ENCODE results near the gene TRIM24.
"Not testable (repeated sequence)": the region's sequence is repeated elsewhere in the genome, so short reads cannot be mapped to it uniquely, and the experiment has no call there.

TRIM24 gene

DNA sequence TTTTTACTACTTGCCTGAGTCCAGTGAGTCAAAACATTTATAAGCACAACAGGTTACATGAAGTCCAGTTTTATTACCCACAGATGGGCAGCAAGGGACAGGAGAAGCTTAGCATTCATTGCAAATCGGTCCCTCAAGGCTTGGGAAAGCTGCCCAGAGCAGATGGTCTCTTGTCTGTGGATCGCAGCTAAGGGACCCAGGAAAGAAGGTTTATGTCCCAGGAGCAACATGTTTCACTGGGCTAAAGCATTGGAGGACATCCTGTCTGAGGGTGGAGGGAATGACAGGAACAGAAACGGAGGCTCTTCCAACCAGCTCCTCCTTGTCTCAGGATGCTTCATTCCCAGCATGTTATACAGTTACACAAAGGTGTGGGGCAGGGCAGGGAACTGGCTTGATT, 39.3 kb downstream of the TRIM24 start:
- no peak for DNase-seq

DNA sequence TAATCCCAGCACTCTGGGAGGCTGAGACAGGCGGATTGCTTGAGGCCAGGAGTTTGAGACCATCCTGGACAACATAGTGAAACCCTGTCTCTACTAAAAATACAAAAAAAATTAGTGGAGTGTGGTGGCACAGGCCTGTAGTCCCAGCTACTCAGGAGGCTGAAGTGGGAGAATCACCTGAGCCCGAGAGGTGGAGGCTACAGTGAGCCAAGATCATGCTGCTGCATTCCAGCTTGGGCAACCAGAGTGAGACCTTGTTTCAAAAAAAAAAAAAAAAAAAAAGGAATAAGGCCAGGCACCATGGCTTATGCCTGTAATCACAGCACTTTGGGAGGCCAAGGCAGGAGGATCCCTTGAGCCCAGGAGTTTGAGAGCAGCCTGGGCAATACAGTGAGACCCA, 40.2 kb downstream of the TRIM24 start:
- DNase-seq, result not testable (repeated sequence)

DNA sequence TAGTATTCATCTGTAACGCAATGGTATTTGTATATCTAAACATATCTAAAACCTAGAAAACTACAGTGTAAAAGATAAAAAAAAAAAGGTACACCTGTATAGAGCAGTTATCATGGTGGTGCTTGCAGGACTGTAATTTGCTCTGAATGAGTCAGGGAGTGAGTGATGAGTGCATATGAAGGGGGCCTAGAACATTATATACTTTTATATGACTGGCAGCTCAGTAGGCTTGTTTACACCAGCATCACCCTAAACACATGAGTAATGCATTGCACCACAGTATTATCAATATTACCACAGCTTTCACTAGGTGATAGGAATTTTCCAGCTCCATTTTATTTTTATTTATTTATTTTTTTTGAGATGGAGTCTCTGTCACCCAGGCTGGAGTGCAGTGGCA, 40.8 kb downstream of the TRIM24 start:
- DNase-seq, result no peak

DNA sequence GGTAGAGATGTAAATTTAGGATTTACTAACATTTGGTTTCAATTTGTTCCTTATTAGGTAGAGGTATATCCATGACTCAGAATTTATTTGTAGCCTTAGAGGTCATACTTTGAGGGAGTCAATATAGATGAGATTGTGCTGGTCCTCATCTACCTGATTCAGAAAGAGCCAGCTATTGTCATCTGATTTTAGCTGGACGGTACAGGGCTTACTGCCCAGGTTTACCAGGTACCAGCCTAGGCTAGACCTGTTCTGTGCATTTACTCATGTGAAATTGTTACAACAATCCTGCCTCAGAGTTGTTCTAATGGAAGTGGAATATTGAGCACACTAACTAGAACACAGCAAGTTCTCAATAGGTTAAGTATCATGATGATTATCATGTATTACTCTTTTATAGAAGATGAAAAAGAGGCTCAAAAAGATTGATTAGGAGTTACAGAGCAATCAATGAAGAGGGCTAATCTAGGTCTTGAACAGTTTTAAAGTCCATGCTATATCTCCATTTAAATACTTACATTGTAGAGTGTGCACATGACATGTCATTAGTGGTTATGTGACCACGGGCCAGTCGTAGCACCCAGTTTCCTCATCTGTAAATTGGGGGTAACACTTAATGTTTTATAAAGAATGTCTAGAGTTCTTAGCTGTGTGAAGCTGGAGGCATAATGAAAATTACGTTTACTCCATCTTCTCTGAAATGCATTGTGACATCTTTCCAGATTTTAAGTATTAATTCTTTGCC, 42.1 kb downstream of the TRIM24 start:
- no peak for DNase-seq

DNA sequence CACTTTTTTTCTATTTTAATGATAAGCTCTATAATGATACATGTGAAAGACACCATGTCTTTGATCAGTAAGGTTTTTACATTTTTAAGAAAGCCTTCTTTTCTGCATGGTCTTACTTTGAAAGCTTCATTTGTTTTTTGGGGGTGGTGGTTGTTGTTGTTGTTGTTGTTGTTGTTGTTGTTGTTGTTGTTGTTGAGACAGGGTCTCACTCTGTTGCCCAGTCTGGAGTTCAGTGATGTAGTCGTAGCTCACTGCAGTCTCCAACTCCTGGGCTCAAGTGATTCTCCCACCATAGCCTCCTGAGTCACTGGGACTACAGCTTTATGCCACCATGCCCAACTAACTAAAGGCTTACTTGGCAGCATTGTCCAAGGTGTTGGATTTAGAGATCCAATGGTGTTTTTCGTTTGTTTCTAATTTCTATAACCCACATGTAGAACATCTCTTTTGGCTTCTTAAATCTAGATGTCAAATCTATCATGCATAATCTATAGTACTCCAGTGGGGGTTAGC, 45.4 kb downstream of the TRIM24 start:
- no peak for DNase-seq

DNA sequence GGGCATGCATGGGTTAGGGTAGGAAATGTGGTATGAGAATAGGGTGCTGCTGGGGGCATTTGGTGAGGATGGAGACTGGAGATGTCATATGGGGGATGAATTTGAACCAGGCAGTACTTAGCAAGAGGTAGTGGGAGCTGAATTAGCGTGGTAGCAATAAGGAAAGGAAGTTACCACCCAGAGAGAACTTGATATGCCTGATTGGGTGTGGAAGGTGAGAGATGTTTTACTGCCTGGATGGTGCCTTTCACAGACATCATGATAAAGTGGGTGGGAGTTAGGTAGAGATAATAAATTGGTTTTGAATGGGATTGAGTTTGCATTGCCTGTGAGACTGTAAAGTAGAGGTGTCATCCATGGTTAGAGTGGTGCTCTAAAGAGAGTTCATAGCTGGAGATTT, 46.7 kb downstream of the TRIM24 start:
- DNase-seq, result no peak

DNA sequence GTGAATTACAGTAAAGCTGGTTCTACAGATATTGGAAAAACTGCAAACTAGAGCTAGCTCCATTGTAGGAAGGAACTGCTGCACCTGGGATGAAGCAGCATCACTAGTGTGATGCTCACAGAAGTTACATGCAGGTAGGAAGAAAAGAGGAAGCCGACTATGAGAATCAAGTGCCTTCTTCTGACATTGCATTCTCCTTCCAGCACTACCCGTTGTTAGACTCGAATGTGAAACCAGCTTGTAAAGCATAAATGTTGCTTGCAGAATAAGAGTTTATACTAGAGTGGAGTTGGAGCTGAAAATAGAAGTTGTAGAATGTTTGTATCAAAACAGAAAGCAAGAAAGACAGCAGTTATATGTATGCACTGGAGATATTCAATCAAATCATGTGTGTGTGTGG, 49.9 kb downstream of the TRIM24 start:
- DNase-seq, result no peak

DNA sequence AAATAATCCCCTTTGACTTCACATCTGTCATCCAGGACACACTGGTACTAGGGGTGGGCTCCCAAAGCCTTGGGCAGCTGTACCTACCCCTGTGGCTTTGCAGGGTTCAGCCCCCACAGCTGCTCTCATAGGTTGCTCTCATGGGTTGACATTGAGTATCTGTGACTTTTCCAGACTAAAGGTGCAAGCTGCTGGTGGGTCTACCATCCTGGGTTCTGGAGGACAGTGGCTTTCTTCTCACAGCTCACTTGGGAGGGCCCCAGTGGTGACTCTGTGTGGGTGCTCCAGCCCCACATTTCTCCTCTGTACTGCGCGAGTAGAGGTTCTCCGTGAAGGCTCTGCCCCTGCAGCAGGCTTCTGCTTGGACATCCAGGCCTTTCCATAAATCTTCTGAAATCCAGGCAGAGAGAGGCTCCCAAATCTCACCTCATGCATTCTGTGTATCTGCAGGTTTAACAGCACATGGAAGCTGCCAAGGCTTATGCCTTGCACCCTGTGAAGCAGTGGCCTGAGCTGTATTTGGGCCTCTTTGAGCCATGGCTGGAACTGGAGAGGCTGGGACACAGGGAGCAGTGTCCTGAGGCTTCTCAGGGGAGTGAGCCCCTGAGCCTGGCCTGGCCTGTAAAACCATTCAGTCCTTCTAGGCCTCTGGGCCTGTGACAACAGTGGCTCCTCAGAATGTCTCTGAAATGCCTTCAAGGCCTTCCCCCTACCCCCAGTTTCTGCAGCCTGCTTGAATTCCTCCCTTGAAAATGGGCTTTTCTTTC, 52.2 kb downstream of the TRIM24 start:
- DNase-seq, result no peak

DNA sequence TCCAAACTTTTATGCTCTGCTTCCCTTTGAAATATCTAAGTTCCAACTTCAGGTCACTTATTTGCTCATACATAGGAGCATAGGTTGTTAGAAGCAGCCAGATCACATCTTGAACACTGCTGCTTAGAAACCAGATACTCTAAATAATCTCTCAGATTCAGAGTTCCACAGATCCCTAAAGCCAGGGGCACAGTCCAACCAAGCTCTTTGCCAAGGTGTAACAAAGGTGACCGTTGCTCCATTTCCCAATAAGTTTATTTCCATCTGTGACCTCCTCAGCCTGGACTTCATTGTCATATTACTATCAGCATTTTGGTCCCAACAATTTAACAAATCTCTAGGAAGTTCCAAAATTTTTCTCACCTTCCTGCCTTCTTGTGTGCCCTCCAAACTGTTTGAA, 52.8 kb downstream of the TRIM24 start:
- no peak for DNase-seq

DNA sequence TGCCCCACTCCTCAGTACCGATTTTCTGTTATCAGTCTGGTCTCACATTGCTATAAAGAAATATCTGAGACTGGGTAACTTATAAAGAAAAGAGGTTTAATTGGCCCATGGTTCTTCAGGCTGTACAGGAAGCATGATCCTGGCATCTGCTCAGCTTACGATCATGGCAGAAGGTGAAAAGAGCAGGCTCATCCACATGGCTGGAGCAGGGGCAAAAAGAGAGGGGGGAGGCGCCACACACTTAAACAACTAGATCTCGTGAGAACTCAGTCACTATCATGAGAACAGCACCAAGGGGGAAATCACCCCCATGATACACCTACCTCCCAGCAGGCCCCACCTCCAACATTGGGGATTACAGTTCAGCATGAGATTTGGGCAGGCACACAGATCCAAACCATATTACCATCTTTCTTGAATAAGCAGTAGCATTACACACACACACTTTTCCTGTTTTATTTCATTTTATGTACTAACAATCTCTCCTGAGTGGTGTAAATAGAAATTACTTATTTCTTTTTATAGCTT, 53.3 kb downstream of the TRIM24 start:
- DNase-seq, result no peak

DNA sequence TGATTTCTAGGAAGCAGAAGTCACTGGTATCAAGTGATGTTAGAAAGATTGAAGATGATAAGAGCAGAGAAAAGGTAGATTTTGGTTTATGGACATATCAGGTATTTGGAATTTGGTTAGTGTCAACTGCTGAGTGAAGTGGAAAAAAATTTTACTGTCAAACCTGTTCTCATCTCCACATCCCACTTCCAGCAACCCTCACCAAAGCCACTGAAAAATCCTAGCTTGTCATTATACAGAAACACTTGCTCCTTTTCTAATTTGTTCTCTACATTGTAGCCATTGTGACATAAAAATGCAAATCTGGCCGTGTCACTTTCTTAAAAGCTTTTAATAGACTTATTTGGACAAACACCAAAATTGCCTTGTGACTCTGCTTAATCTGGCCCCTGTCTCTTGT, 54.0 kb downstream of the TRIM24 start:
- DNase-seq, result no peak

DNA sequence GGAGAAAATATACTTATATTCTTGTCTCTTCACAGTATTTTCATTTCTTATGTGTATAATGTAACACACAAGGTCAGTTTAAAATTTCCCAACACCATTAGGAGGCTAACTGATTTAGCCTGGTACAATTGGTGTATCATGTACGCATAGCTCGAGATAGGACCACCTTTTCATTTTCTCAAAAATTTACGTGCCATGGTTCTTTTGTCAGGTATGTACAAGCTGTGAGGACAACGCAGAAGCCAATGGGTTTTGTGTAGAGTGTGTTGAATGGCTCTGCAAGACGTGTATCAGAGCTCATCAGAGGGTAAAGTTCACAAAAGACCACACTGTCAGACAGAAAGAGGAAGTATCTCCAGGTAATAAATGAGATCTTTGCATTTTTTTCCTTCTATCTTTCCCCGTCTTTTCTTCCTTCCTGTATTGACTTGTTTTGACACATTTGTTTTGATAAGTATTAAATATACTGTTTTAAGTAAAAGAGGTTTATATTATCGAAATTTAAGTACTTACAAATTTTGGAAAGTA, 55.0 kb downstream of the TRIM24 start:
- DNase-seq, result no peak

DNA sequence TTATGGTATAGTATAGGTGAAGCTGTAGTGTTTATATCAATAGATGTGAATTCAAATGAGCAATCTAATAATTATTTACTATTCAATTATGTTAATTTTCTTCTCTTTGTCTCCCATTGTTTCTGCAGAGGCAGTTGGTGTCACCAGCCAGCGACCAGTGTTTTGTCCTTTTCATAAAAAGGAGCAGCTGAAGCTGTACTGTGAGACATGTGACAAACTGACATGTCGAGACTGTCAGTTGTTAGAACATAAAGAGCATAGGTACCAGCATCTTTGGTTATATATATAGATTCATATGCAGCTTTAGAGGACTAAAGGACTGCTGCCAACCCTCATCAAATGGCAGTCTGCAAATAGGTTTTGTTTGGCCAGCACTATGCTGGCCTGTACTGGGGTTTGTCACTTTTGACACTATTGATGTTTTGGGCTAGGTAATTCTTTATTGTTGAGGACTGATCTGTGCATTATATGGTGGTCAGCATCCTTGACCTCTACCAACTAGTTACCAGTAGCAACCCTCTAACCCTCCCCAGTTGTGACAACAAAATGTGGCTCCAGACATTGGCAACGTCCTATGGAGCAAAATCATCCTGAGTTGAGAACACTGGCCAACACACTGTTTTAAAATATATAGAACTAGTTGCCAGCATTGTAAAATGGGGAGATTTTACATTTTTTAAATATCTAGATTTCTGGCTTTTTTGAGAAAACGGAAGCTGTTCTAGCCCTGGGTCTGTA, 59.2 kb downstream of the TRIM24 start:
- DNase-seq, result no peak

DNA sequence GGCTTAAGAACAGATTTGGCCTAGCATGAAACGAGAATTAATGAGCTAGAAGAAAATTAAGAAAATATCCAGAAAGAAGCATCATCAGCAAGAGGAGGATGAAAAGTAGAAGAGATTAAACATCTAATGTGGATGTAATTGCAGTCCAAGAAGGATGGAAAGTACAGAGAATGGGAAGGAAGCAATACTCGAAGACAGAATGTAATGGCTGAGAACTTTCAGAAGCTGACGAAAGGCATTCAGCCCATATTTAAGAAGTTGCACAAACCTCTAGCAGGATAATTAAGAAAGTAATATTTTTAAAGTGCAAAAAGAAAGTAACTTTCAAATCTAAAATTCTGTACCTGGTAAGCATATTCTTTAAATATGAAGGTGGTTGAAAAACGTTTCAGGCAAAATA, 60.7 kb downstream of the TRIM24 start:
- DNase-seq, result no peak

DNA sequence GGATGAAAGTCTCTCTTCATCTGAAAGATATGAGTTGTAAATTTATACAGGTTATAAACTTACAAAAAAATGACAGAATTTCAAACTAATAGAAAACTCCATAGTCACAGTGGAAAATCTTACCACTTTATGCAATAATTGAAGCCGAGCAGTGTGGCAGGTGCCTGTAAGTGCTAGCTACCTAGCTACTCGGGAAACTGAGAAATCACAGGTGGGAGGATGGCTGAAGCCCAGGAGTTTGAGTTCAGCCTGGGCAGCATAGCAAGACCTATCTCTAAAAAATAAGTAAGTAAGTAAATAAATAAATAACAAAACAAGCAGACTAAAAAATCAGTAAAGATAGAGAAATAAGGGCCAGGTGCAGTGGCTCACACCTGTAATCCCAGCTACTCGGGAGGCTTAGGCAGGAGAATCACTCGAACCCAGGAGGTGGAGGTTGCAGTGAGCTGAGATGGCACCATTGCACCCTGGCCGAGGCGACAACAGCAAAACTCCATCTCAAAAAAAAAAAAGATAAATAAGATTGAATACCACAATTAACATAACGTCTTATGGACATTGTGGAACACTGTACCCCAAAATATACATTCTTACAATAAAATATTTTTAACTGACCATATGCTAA, 61.9 kb downstream of the TRIM24 start:
- DNase-seq, result no peak

DNA sequence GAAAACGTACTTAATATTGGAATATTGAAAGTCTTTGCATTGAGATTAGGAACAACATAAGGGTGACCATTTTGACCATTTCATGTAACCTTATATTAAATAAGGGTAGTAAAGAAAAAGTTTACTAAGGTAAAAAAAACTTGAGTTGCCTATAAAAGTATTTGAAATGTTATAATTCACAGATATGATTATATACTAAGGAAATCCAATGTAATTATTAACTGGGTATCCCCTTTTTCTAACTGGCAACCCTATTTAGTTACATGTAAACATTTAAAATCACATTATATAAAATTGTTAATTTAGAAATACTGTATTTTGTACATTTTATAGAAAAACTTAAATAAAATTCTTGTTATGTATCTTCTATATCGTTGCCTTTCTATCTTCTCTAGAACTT, 64.2 kb downstream of the TRIM24 start:
- no peak for DNase-seq

DNA sequence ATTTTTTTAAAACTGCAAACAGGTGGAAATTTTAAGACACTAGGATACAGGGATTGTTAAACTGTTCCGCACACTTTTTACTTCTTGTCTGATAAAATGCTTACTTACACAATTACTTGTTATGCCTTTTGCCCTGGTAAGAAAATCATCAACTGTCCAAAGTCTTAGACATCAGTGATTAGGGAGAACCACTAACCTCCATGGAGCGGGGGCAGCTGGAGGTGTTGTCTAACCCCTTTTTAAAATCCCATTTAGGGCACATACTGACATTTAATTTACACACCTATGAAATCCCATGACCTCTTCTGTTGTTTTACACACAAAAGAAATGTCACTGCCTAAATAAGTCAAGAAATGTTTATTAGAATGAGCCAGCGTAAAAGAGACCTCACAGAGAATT, 65.7 kb downstream of the TRIM24 start:
- DNase-seq, result peak; percentile 30

DNA sequence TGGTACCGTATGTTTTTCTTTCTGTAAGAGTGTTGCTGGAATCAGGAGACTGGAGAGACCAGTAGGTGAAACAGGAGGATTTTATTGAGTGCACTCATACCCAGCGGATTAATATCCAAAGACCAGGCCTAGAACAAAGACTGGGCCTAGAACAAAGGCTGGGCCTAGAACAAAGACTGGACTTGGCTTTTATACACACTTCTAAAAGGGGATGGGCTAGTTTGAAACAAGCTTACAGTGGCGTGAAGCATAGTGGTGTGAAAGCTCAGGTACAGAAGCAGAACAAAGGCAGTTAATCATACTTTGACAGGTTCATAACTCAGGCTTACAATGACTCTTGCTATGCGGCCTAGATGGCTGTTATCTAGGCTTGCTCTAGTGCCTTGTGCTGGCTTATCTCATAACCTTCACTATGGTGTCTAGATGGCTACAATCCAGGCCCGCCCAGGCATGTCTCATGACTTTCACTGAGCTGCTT, 67.7 kb downstream of the TRIM24 start:
- DNase-seq, result peak; percentile 4

DNA sequence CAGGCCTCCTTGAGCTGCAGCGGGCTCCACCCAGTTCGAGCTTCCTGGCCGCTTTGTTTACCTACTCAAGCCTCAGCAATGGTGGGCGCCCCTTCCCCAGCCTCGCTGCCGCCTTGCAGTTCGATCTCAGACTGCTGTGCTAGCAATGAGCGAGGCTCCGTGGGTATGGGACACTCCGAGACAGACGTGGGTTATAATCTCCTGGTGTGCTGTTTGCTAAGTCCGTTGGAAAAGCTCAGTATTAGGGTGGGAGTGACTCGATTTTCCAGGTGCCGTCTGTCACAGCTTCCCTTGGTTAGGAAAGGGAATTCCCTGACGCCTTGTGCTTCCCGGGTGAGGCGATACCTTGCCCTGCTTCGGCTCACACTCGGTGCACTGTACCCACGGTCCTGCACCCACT, 76.8 kb downstream of the TRIM24 start:
- not testable (repeated sequence) for DNase-seq

DNA sequence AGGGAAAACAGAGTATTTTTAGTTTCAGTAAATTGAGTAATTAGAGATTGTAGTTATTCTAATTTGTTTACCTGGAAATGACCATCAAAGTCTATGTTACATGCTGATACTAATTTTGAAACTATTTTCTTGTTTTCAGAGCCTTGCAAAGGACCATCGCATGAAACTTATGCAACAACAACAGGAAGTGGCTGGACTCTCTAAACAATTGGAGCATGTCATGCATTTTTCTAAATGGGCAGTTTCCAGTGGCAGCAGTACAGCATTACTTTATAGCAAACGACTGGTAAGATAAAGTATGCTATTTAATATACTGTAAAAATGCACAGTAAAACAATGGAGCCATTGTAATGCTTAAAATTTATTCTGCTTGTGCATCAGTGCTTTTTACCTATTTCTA, 78.5 kb downstream of the TRIM24 start:
- no peak for DNase-seq

DNA sequence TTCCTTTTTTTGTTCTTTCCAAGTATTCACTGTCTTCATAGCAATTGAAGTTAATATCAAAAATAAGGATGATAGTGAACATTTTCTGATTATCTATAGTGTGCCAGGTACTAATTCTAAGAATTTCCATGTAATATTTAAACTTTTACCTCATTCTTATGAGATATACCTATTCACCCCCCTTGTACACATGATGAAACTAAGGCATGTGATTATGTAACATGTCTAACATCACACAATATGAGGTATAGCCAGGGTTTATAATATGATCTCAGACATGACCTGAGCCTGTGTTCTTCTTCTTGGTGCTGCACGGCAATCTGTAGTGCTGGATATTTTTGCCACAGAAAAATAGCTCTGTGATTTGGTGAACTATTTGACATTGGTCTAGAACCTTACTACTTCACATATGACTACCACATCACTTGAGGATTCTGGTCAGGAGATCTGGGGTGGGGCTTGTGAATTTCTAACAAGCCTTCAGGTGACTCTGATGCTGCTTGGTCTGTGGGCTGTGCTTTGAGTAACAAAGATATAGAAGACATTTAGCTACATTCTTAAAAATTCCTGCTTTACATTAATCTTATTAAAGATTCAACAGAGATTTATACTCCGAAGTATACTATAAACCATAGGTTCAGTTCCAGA, 79.1 kb downstream of the TRIM24 start:
- no peak for DNase-seq

DNA sequence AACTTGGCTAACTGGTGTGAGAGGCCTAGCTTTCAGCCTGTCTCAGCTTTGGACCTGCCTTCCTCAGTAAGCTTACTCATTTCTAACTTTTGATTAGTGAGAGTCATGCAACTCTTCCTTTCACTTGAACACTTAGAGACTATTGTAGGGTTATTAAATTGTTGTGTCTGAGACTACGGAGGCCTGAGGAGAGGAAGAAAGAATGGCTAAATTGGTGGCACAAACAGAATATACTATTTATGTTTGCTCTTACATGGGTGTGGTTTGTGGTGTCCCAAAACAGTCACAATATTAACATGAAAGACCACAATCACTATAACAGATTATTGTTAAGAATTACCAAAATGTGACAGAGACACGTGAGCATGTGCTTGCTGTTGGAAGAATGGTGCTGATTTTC, 82.1 kb downstream of the TRIM24 start:
- DNase-seq, result no peak

Data from NCI-H2171 treated with DMSO at 0.1 percent for 48 hours (cell line).